Parathyroid adenoma (tissue), 2 donors: ENCODE measurements around the gene ENHO.

ENCODE experiments used
- H2AFZ ChIP-seq: fragments of 300-600 bp; sonication (generic); one replicate; pipeline ENCODE4 v1.7.0; 2017; ENCODE audit warnings: antibody characterized with exemption, mild to moderate bottlenecking
- H3K27ac ChIP-seq: fragments of 300-600 bp; sonication (generic); one replicate; pipeline ENCODE4 v1.7.0; 2017
- H3K27me3 ChIP-seq: fragments of 300-600 bp; sonication (generic); one replicate; pipeline ENCODE4 v1.7.0; 2017; ENCODE audit warnings: low read length; ENCODE audit not compliant: control insufficient read depth, insufficient read depth
- H3K36me3 ChIP-seq: fragments of 300-600 bp; sonication (generic); one replicate; pipeline ENCODE4 v1.7.0; 2017; ENCODE audit warnings: low read length; ENCODE audit not compliant: control insufficient read depth, insufficient read depth
- H3K4me1 ChIP-seq: fragments of 300-600 bp; sonication (generic); one replicate; pipeline ENCODE4 v1.7.0; 2017; ENCODE audit warnings: control low read depth
- H3K4me2 ChIP-seq: fragments of 300-600 bp; sonication (generic); one replicate; pipeline ENCODE4 v1.7.0; 2017; ENCODE audit warnings: low read length
- H3K4me3 ChIP-seq: fragments of 300-600 bp; sonication (generic); one replicate; pipeline ENCODE4 v1.7.0; 2017; ENCODE audit warnings: low read depth, low read length
- H3K79me2 ChIP-seq: fragments of 300-600 bp; sonication (generic); one replicate; pipeline ENCODE4 v1.7.0; 2017; ENCODE audit warnings: control low read depth
- H3K9ac ChIP-seq: fragments of 300-600 bp; sonication (generic); one replicate; pipeline ENCODE4 v1.7.0; 2017; ENCODE audit warnings: mild to moderate bottlenecking
- H3K9me3 ChIP-seq: fragments of 300-600 bp; sonication (generic); one replicate; pipeline ENCODE4 v1.7.0; 2017; ENCODE audit warnings: low read length; ENCODE audit not compliant: control insufficient read depth
- TF ChIP-seq, protein P1 (sequence below): fragments of 300-600 bp; sonication (generic); IDR thresholded peaks from one replicate; pipeline ENCODE4 v1.7.0; 2017; ENCODE audit warnings: antibody characterized with exemption, mild to moderate bottlenecking
- donor health status: primary hyperparathyroidism.

Gene ENHO

DNA sequence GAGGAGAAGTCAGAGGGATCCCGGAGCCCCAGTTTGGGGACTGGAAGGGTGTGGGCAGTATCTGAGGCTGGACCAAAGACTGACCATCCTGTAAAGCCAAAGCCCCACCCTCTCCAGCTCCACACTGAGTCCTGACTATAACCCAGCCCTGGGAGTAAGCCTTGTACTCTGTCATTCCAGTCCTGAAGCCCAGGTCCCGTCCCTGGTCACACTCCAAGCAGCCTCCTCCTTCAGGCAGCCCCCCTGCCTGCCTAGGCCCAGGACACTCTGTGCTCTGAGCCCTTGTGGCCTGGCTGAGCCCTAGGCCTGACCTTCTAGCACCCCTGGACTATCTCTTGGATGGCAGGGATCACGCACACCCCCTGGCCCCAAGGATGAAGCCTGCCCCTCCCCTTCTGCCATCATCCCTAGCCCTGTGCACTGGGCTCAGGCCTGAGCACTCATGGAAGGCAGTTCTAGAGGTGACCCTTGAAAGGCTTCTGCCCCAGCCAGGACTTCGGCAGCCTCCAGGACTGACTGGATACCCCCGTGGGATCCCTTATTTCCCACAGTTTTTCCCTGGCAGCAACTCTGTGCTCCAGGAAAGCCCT lies 28.0 kb upstream of the ENHO start:
- H3K4me3 ChIP-seq = no peak overlapping the region
- no peak overlapping the region for H3K9ac ChIP-seq
- TF ChIP-seq, protein P1, sequence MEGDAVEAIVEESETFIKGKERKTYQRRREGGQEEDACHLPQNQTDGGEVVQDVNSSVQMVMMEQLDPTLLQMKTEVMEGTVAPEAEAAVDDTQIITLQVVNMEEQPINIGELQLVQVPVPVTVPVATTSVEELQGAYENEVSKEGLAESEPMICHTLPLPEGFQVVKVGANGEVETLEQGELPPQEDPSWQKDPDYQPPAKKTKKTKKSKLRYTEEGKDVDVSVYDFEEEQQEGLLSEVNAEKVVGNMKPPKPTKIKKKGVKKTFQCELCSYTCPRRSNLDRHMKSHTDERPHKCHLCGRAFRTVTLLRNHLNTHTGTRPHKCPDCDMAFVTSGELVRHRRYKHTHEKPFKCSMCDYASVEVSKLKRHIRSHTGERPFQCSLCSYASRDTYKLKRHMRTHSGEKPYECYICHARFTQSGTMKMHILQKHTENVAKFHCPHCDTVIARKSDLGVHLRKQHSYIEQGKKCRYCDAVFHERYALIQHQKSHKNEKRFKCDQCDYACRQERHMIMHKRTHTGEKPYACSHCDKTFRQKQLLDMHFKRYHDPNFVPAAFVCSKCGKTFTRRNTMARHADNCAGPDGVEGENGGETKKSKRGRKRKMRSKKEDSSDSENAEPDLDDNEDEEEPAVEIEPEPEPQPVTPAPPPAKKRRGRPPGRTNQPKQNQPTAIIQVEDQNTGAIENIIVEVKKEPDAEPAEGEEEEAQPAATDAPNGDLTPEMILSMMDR = no peak
- H3K27me3 ChIP-seq = no peaks in the 10 kb centered on the region
- no peak overlapping the region for H3K4me2 ChIP-seq
- peaks cover 5% of the 10 kb centered on the region for H3K4me1 ChIP-seq
- H3K36me3 ChIP-seq = no peaks in the 10 kb centered on the region
- no peak overlapping the region for H3K27ac ChIP-seq
- no peaks in the 10 kb centered on the region for H3K9me3 ChIP-seq
- no peaks in the 10 kb centered on the region for H3K79me2 ChIP-seq
- H2AFZ ChIP-seq = no peak overlapping the region

DNA sequence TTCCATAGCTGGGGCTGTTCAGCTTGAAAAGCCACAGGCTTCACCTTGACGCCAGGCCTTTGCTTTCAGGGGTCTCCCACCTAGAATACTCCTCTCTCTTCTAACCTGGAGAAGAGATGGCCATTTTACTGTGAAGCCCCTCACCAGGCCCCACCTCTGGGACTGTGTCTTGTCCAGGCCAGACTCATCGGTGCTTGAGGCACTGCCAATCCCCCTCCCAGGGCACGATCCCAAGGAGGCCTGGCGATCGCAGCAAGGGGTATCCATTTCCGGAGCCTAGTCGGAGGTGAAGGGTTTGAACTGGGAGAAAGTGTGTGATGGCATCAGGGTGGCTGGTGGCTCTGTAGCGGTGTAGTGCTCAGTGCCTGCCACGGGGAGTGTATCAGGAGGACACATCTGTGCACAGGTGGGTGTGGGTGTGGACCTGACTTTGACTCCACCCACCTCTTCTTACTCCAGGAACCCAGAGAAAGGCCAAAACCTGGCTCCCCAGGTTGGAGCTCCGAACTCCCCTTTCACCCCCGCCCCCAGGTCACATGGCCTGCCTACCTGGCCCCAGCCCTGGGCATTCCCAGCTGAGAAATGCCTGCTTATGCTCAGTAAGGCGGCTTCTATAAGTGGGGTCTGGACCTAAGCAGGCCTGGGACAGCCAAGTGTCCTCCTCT lies 27.4 kb upstream of the ENHO start:
- H3K79me2 ChIP-seq = no peaks in the 10 kb centered on the region
- no peaks in the 10 kb centered on the region for H3K9me3 ChIP-seq
- TF ChIP-seq, protein P1 = no peak
- peaks cover 5% of the 10 kb centered on the region for H3K4me1 ChIP-seq
- H3K9ac ChIP-seq = no peak overlapping the region
- H3K4me2 ChIP-seq = no peak overlapping the region
- no peak overlapping the region for H3K4me3 ChIP-seq
- H3K36me3 ChIP-seq = no peaks in the 10 kb centered on the region
- no peaks in the 10 kb centered on the region for H3K27me3 ChIP-seq
- H3K27ac ChIP-seq = no peak overlapping the region
- H2AFZ ChIP-seq = no peak overlapping the region

DNA sequence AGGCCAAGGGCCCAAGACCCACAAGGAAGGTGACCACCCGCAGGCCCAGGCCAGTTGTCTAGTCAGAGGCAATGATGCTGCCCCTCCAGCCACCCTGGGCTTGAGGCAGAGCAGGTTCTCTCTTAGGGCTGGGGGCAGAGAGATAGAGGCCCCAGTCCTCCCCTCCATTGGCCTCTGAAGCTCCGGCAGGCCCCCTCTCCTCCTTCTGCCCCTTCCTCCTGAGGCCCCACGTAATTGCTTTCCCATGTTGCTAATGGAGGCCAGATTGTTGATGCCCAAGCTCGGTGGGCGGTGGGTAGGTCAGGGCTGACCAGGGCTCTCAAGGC lies 26.6 kb upstream of the ENHO start:
- Histone ChIP-seq H3K36me3 (no peaks in the 10 kb centered on the region), H3K9me3 (no peaks in the 10 kb centered on the region), H3K27me3 (no peaks in the 10 kb centered on the region), H3K4me2 (no peak overlapping the region), H3K4me1 (peaks cover 5% of the 10 kb centered on the region), H3K4me3 (no peak overlapping the region), H2AFZ (no peak overlapping the region), H3K9ac (no peak overlapping the region), H3K27ac (no peak overlapping the region), H3K79me2 (no peaks in the 10 kb centered on the region)
- TF ChIP-seq, protein P1 = no peak

DNA sequence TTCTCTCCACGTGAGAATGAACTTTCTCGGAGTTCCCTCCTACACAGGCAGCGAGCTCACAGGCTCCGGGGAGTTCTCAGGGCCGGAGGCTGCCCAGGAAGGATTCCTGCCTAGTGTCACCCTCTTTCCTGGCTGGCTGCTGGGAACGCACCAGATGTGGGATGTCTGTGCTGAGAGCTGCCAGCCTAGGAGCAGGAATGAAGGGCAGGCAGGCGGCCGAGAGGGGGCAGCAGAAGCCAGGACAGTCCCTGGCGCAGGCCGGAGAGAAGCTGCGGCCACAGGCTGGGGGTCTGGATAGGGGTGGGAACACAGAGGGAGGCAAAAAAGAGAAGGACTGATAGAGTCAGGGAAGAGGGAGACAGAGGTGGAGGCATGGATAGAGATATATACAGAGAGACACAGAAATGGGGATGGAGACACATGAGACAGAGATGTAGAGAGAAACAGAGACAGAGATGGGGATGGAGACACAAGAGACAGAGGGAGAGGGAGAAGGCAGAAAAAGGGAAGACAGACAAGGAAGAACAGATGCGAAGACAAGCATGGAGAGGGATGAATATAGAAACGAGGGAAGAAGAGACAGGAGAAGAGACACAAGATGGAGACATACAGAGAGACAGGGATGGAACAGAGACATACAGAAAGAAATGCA lies 25.3 kb upstream of the ENHO start:
- no peak overlapping the region for H3K9ac ChIP-seq
- TF ChIP-seq, protein P1 = peak; percentile 81
- no peaks in the 10 kb centered on the region for H3K27me3 ChIP-seq
- no peak overlapping the region for H2AFZ ChIP-seq
- H3K27ac ChIP-seq = no peak overlapping the region
- no peak overlapping the region for H3K4me3 ChIP-seq
- H3K79me2 ChIP-seq = no peaks in the 10 kb centered on the region
- no peak overlapping the region for H3K4me2 ChIP-seq
- no peaks in the 10 kb centered on the region for H3K36me3 ChIP-seq
- H3K9me3 ChIP-seq = no peaks in the 10 kb centered on the region
- peaks cover 5% of the 10 kb centered on the region for H3K4me1 ChIP-seq
